AG08396 (cell line): ENCODE results near the gene NKX2-1.
"Not testable (repeated sequence)": the region's sequence is repeated elsewhere in the genome, so short reads cannot be mapped to it uniquely, and the experiment has no call there.

Source experiments
- DNase-seq: peaks from one replicate; pipeline ENCODE4 v3.0.0; 2012; ENCODE audit warnings: low spot score, mixed read lengths

Gene NKX2-1

GRCh38 chr14:36519431-36520321 lies at the start of gene NKX2-1:
Gene NKX2-1 (minus strand): TSS chr14:36520232. CDS start chr14:36520129, 103 bp downstream.
- DNase-seq: peak; percentile 40

GRCh38 chr14:36556811-36557433 lies 36.9 kb upstream of the NKX2-1 start:
- DNase-seq: peak; percentile 63

GRCh38 chr14:36555998-36556743 lies 36.1 kb upstream of the NKX2-1 start:
- no peak for DNase-seq

GRCh38 chr14:36553656-36554260 lies 33.7 kb upstream of the NKX2-1 start:
- peak; percentile 53 for DNase-seq

GRCh38 chr14:36550899-36551298 lies 30.9 kb upstream of the NKX2-1 start:
- no peak for DNase-seq

- not testable (repeated sequence) for DNase-seq
Observed at GRCh38 chr14:36544280-36544679, 24.2 kb upstream of the NKX2-1 start.

GRCh38 chr14:36538051-36538450 lies 18.0 kb upstream of the NKX2-1 start:
- DNase-seq: no peak

- DNase-seq: no peak
Observed at GRCh38 chr14:36529062-36529461, 9.0 kb upstream of the NKX2-1 start.

GRCh38 chr14:36525746-36526099 lies 5.7 kb upstream of the NKX2-1 start:
- no peak for DNase-seq

- DNase-seq: peak; percentile 51
Observed at GRCh38 chr14:36524874-36525745, 5.1 kb upstream of the NKX2-1 start.

GRCh38 chr14:36524220-36524837 lies 4.3 kb upstream of the NKX2-1 start:
- peak; percentile 9 for DNase-seq

GRCh38 chr14:36522972-36523715 lies 3.1 kb upstream of the NKX2-1 start:
- DNase-seq: no peak

GRCh38 chr14:36522347-36522971 lies 2.4 kb upstream of the NKX2-1 start:
- DNase-seq: peak; percentile 13

- DNase-seq: no peak
Observed at GRCh38 chr14:36521598-36522345, 1.7 kb upstream of the NKX2-1 start.

- peak; percentile 66 for DNase-seq
Observed at GRCh38 chr14:36520601-36521525, 831 bp upstream of the NKX2-1 start.

GRCh38 chr14:36518586-36519430 lies 1.2 kb downstream of the NKX2-1 start:
- DNase-seq: peak; percentile 13
